Smooth muscle cell of the umbilical artery (primary cell): Measurements from ENCODE around the gene NIT2. TPM values are rescaled to one million over a fixed set of nuclear protein-coding genes. Genes with fewer than 3 reads are reported as not detected.

Experiments used
- total RNA-seq: library from RNA; depleted of rRNA; stranded (reverse); fragments of >200 nt; gene quantifications from 2 replicates; pipeline ENCODE4 v1.2.3, GENCODE V29; 2014

Gene NIT2
- 11.3 and 14.3 TPM in 2 replicates for total RNA-seq

GRCh38 chr3:100334488-100335351 is at the start of gene NIT2:
Gene NIT2 (plus strand): TSS chr3:100334757. CDS start chr3:100334792, 35 bp downstream.

GRCh38 chr3:100400780-100401673 is 66.5 kb downstream of the NIT2 start, which contains the start of the genes LNP1 and TOMM70:
Gene LNP1 (plus strand): TSS chr3:100401539. CDS start chr3:100429730, 28,191 bp downstream.
Gene TOMM70 (minus strand): TSS chr3:100401089. CDS start chr3:100400949, 140 bp downstream.

Other genes with a start within 250 kb of the NIT2 start
- 20.7 and 41.9 TPM in 2 replicates for gene FILIP1L, start 220.3 kb upstream of the NIT2 start, total RNA-seq
- gene TBC1D23, start 73.8 kb upstream of the NIT2 start, total RNA-seq = 86.7 and 98.6 TPM in 2 replicates
- gene TOMM70, start 66.3 kb downstream of the NIT2 start, total RNA-seq = 63.0 and 75.8 TPM in 2 replicates
- gene LNP1, start 66.8 kb downstream of the NIT2 start, total RNA-seq = 3.3 and 3.9 TPM in 2 replicates
- 53.7 and 107 TPM in 2 replicates for gene TMEM45A, start 157.9 kb downstream of the NIT2 start, total RNA-seq